ENCODE results near the gene PBOV1. TPM values are rescaled to one million over a fixed set of nuclear protein-coding genes. Genes with fewer than 3 reads are reported as not detected.

Gene PBOV1
- total RNA-seq, 2 experiments from 2014 or later = not detected

DNA sequence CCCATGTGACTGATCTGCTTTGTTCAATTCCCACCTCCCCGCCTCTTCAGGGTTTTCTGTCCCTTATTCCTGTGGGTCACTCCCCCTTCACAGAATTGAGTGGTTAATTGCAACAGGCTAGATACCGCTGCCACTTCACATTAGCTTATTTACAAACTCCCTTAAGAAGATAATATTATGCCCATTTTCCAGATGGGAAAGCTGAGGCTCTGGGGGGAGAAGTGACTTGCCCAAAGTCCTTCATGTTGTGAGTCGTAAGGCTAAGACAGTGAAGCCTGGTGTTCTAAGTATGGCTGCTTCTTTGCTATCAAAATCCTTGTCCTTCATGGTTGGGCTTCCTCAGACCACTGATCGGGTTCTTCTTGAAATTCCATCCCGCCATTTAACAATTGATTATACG, 39.9 kb upstream of the PBOV1 start:
- Histone ChIP-seq H3K9me3 (ENCODE audit: low read length) (no peaks in the 10 kb centered on the region), H3K79me2 (ENCODE audit: insufficient read depth, low read depth, low read length) (no peaks in the 10 kb centered on the region), H3K9me2 (ENCODE audit: insufficient read depth, low read length) (no peaks in the 10 kb centered on the region), H2AFZ (ENCODE audit: low read length) (no peak overlapping the region), H3K27ac (ENCODE audit: low read depth, low read length, poor library complexity, severe bottlenecking) (no peak overlapping the region), H4K20me1 (ENCODE audit: insufficient read depth, low read length) (no peaks in the 10 kb centered on the region), H3K4me1 (ENCODE audit: insufficient read depth, low read length, poor library complexity, severe bottlenecking) (no peaks in the 10 kb centered on the region), H3K36me3 (ENCODE audit: insufficient read depth, low read length) (no peaks in the 10 kb centered on the region), H3K4me2 (ENCODE audit: low read length) (no peak overlapping the region), H3K4me3 (ENCODE audit: low read depth, low read length, poor library complexity, severe bottlenecking) (no peak overlapping the region)
- intact Hi-C loops (cut with micrococcal nuclease; ENCODE audit: unreplicated experiment) = no loop called here
- ChIA-PET CTCF (ENCODE audit: unreplicated experiment) (no interaction called here), POLR2A (interaction anchor here (0.5 kb wide), 2 partner anchors 12 to 257 kb away, joined by 3 read pairs; no protein-coding TSS in a partner anchor)
- DNase-seq (ENCODE audit: low spot score) = no peak
- TF ChIP-seq CTCF (conservative IDR thresholded peaks at IDR 0.05; ENCODE audit: low read length) (no peak), EZH2phosphoT487 (IDR thresholded peaks at IDR 0.05; ENCODE audit: borderline replicate concordance, low read depth, low read length) (no peak)
- BruUV-seq (replicated peaks) = no TSS peak

GRCh38 chr6:138257638-138258040, 39.3 kb upstream of the PBOV1 start:
- H3K4me1 ChIP-seq (ENCODE audit: insufficient read depth, low read length, poor library complexity, severe bottlenecking) = no peaks in the 10 kb centered on the region
- POLR2A ChIA-PET = interaction anchor here (0.5 kb wide), 2 partner anchors 11 to 257 kb away, joined by 3 read pairs; no protein-coding TSS in a partner anchor
- no peaks in the 10 kb centered on the region for H3K9me3 ChIP-seq (ENCODE audit: low read length)
- intact Hi-C loops (cut with micrococcal nuclease; ENCODE audit: unreplicated experiment) = no loop called here
- H3K4me3 ChIP-seq (ENCODE audit: low read depth, low read length, poor library complexity, severe bottlenecking) = no peak overlapping the region
- no peak overlapping the region for H3K4me2 ChIP-seq (ENCODE audit: low read length)
- BruUV-seq (replicated peaks) = no TSS peak
- TF ChIP-seq EZH2phosphoT487 (IDR thresholded peaks at IDR 0.05; ENCODE audit: borderline replicate concordance, low read depth, low read length) (no peak), CTCF (conservative IDR thresholded peaks at IDR 0.05; ENCODE audit: low read length) (no peak)
- no peaks in the 10 kb centered on the region for H3K36me3 ChIP-seq (ENCODE audit: insufficient read depth, low read length)
- DNase-seq (ENCODE audit: low spot score) = no peak
- H3K9me2 ChIP-seq (ENCODE audit: insufficient read depth, low read length) = no peaks in the 10 kb centered on the region
- no peaks in the 10 kb centered on the region for H3K79me2 ChIP-seq (ENCODE audit: insufficient read depth, low read depth, low read length)
- no peak overlapping the region for H3K27ac ChIP-seq (ENCODE audit: low read depth, low read length, poor library complexity, severe bottlenecking)
- no peak overlapping the region for H2AFZ ChIP-seq (ENCODE audit: low read length)
- CTCF ChIA-PET (ENCODE audit: unreplicated experiment) = no interaction called here
- H4K20me1 ChIP-seq (ENCODE audit: insufficient read depth, low read length) = no peaks in the 10 kb centered on the region

GRCh38 chr6:138255443-138255842, 37.2 kb upstream of the PBOV1 start:
- no peak overlapping the region for H3K27ac ChIP-seq (ENCODE audit: low read depth, low read length, poor library complexity, severe bottlenecking)
- CTCF ChIA-PET (ENCODE audit: unreplicated experiment) = interaction anchor here (0.5 kb wide), 1 partner anchor 195 kb away, joined by 3 read pairs; no protein-coding TSS in a partner anchor
- H3K9me3 ChIP-seq (ENCODE audit: low read length) = no peaks in the 10 kb centered on the region
- TF ChIP-seq CTCF (conservative IDR thresholded peaks at IDR 0.05; ENCODE audit: low read length) (no peak), EZH2phosphoT487 (IDR thresholded peaks at IDR 0.05; ENCODE audit: borderline replicate concordance, low read depth, low read length) (no peak)
- H2AFZ ChIP-seq (ENCODE audit: low read length) = no peak overlapping the region
- no peak overlapping the region for H3K4me3 ChIP-seq (ENCODE audit: low read depth, low read length, poor library complexity, severe bottlenecking)
- intact Hi-C loops (cut with micrococcal nuclease; ENCODE audit: unreplicated experiment) = no loop called here
- no peaks in the 10 kb centered on the region for H3K4me1 ChIP-seq (ENCODE audit: insufficient read depth, low read length, poor library complexity, severe bottlenecking)
- H3K4me2 ChIP-seq (ENCODE audit: low read length) = no peak overlapping the region
- no TSS peak for BruUV-seq (replicated peaks)
- no peaks in the 10 kb centered on the region for H3K9me2 ChIP-seq (ENCODE audit: insufficient read depth, low read length)
- POLR2A ChIA-PET = no interaction called here
- no peaks in the 10 kb centered on the region for H3K79me2 ChIP-seq (ENCODE audit: insufficient read depth, low read depth, low read length)
- DNase-seq (ENCODE audit: low spot score) = no peak
- no peaks in the 10 kb centered on the region for H4K20me1 ChIP-seq (ENCODE audit: insufficient read depth, low read length)
- H3K36me3 ChIP-seq (ENCODE audit: insufficient read depth, low read length) = no peaks in the 10 kb centered on the region

Data from OCI-LY7 (cell line).